ENCODE data around the gene AURKAIP1.

Gene AURKAIP1

DNA sequence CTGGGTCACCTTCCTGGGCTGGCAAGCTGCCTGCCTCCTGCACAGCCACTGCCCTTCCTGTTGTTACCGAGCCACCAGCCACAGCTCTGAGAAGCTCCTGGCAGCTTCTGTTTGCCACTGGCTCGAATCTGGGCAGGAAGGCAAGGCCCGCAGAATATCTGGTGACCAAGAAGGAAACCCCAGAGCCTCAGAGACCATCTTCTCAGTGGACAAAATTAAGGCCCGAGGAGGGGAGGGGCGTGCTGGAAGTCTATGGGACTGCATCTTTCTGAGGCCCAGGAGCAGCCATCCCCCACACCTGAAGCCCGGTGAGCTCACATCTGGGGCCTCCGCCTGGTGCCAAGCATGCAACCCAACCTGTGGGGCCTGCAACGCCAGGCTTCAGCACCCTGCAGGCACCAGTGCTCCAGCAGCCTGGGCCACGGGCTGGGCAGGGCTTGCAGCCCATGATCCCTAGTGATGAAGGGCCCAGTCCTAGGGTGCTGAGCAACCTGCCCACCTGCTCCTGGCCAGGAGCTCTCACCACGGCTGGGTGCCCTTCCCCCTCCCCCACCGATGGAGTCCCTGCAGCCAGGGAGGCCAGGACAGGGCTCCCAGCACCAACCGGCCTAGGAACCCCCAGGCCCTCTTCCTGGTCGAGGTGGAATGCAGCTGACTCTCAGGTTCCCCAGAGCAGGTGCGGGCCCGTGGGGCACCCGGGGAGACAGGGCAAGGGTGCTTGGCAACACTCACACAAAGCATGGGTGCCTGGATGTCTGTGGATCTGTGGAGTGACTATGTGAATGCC is 49.5 kb downstream of the AURKAIP1 start:
- Histone ChIP-seq H3K18ac (ENCODE audit: low read length) (peak overlapping the region; percentile 25), H2BK5ac (ENCODE audit: low read depth, low read length, poor library complexity) (peak overlapping the region; percentile 2), H3K4me3 (ENCODE audit: low read depth, low read length) (peak overlapping the region; percentile 89), H2BK120ac (ENCODE audit: insufficient read depth, low read length, poor library complexity) (peak overlapping the region; percentile 6), H3K4me2 (ENCODE audit: low read length) (peak overlapping the region; percentile 81), H3K9me3 (ENCODE audit: insufficient read depth, low read depth, low read length) (peaks cover 12% of the 10 kb centered on the region), H3K4ac (ENCODE audit: low read depth, low read length) (peak overlapping the region; percentile 90), H3K27me3 (ENCODE audit: insufficient read depth, low read length) (no peaks in the 10 kb centered on the region), H3K14ac (ENCODE audit: low read length) (peak overlapping the region; percentile 93), H4K12ac (ENCODE audit: low read depth, low read length) (peak overlapping the region; percentile 70), H2AFZ (ENCODE audit: insufficient read depth, low read length, poor library complexity) (peak overlapping the region; percentile 80), H3K4me1 (ENCODE audit: control insufficient read depth in 1 of 2, insufficient read depth in 2 of 2, low read length in 2 of 2) (peaks cover 12% of the 10 kb centered on the region in 2 experiments), H2BK12ac (ENCODE audit: low read length) (no peak overlapping the region), H4K8ac (ENCODE audit: low read depth, low read length) (peak overlapping the region; percentile 91), H3K9ac (ENCODE audit: low read length) (peak overlapping the region; percentile 93), H3K36me3 (ENCODE audit: control insufficient read depth in 1 of 2, insufficient read depth in 2 of 2, low read length in 2 of 2) (peaks cover 29 to 30% of the 10 kb centered on the region in 2 experiments), H3K23ac (ENCODE audit: low read length) (no peak overlapping the region), H3K79me1 (ENCODE audit: low read length) (peaks cover 9% of the 10 kb centered on the region), H2AK5ac (ENCODE audit: low read length) (peak overlapping the region; percentile 92), H3K27ac (ENCODE audit: low read depth, low read length) (peak overlapping the region; percentile 26), H3K79me2 (ENCODE audit: control insufficient read depth, insufficient read depth, low read length, poor library complexity) (peaks cover 26% of the 10 kb centered on the region), H4K91ac (ENCODE audit: low read depth, low read length) (peak overlapping the region; percentile 93)
- peak in 1 of 2 donors; percentile 44 for DNase-seq
- WGBS (ENCODE audit: extremely low coverage, insufficient coverage, insufficient read length) = no CpG with 5 or more reads among the region's 16 CpGs

DNA sequence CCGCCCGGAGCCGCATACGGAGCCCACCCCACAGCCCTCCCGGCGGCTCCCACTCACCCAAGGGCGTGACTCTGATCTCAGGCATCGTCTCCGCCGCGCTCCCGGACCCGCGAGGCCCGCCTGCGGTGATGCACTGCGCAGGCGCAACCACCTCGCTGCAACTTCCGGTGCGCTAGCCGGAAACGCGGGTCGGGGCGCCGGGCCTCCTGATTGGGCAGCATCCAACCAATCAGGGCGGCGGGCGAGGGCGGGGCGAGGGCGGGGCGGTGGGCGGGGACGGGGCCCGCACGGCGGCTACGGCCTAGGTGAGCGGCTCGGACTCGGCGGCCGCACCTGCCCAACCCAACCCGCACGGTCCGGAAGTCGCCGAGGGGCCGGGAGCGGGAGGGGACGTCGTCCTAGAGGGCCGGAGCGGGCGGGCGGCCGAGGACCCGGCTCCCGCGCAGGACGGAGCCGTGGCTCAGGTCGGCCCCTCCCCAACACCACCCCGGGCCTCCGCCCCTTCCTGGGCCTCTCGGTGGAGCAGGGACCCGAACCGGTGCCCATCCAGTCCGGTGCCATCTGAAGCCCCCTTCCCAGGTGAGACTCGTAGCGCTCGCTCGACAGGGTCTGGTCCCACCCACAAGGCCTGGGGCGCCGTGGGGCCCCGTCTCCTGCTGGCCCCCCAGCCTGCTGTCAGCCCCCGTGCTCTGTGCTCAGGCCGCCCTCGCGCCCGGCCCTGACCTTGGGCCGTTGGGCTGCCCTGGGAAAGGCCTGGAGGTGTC is 50.3 kb downstream of the AURKAIP1 start, which contains the start of the genes CPTP and INTS11:
Gene CPTP (plus strand): TSS at position 279 of the 764 bp plus-strand sequence. CDS start 2,109 bp downstream, outside the sequence.
Gene INTS11 (minus strand): TSS at position 137 of the 764 bp plus-strand sequence. CDS start 52 bp downstream, at position 85.
- peaks cover 9% of the 10 kb centered on the region for H3K79me1 ChIP-seq (ENCODE audit: low read length)
- peaks cover 12% of the 10 kb centered on the region in 2 experiments for H3K4me1 ChIP-seq (ENCODE audit: control insufficient read depth in 1 of 2, insufficient read depth in 2 of 2, low read length in 2 of 2)
- WGBS (ENCODE audit: extremely low coverage, insufficient coverage, insufficient read length) = no CpG with 5 or more reads among the region's 84 CpGs
- peak within 1 kb of the TSS; percentile 26 for H3K27ac ChIP-seq (ENCODE audit: low read depth, low read length)
- H3K9me3 ChIP-seq (ENCODE audit: insufficient read depth, low read depth, low read length) = peaks cover 8% of the 10 kb centered on the region
- H3K4me3 ChIP-seq (ENCODE audit: low read depth, low read length) = peak within 1 kb of the TSS; percentile 99
- H2AK5ac ChIP-seq (ENCODE audit: low read length) = peak within 1 kb of the TSS; percentile 92
- peak; percentile 89 to 96 for DNase-seq
- H2BK5ac ChIP-seq (ENCODE audit: low read depth, low read length, poor library complexity) = peak within 1 kb of the TSS; percentile 59
- no peaks in the 10 kb centered on the region for H3K27me3 ChIP-seq (ENCODE audit: insufficient read depth, low read length)
- H3K36me3 ChIP-seq (ENCODE audit: control insufficient read depth in 1 of 2, insufficient read depth in 2 of 2, low read length in 2 of 2) = peaks cover 37 to 38% of the 10 kb centered on the region in 2 experiments
- peak within 1 kb of the TSS; percentile 94 for H4K12ac ChIP-seq (ENCODE audit: low read depth, low read length)
- H4K8ac ChIP-seq (ENCODE audit: low read depth, low read length) = peak within 1 kb of the TSS; percentile 93
- peak within 1 kb of the TSS; percentile 93 for H3K14ac ChIP-seq (ENCODE audit: low read length)
- peaks cover 26% of the 10 kb centered on the region for H3K79me2 ChIP-seq (ENCODE audit: control insufficient read depth, insufficient read depth, low read length, poor library complexity)
- H3K4ac ChIP-seq (ENCODE audit: low read depth, low read length) = peak within 1 kb of the TSS; percentile 99
- peak within 1 kb of the TSS; percentile 50 for H3K18ac ChIP-seq (ENCODE audit: low read length)
- H2BK12ac ChIP-seq (ENCODE audit: low read length) = no peak within 1 kb of the TSS
- peak within 1 kb of the TSS; percentile 80 for H2AFZ ChIP-seq (ENCODE audit: insufficient read depth, low read length, poor library complexity)
- H4K91ac ChIP-seq (ENCODE audit: low read depth, low read length) = peak within 1 kb of the TSS; percentile 93
- H3K9ac ChIP-seq (ENCODE audit: low read length) = peak within 1 kb of the TSS; percentile 97
- peak within 1 kb of the TSS; percentile 86 for H3K4me2 ChIP-seq (ENCODE audit: low read length)
- H3K23ac ChIP-seq (ENCODE audit: low read length) = no peak within 1 kb of the TSS
- peak within 1 kb of the TSS; percentile 29 for H2BK120ac ChIP-seq (ENCODE audit: insufficient read depth, low read length, poor library complexity)

- no peaks in the 10 kb centered on the region for H3K27me3 ChIP-seq (ENCODE audit: insufficient read depth, low read length)
- H3K79me2 ChIP-seq (ENCODE audit: control insufficient read depth, insufficient read depth, low read length, poor library complexity) = peaks cover 26% of the 10 kb centered on the region
- H3K27ac ChIP-seq (ENCODE audit: low read depth, low read length) = peak overlapping the region; percentile 22
- peak overlapping the region; percentile 50 for H3K18ac ChIP-seq (ENCODE audit: low read length)
- H4K91ac ChIP-seq (ENCODE audit: low read depth, low read length) = peak overlapping the region; percentile 71
- H3K14ac ChIP-seq (ENCODE audit: low read length) = peak overlapping the region; percentile 87
- peak overlapping the region; percentile 77 for H2AFZ ChIP-seq (ENCODE audit: insufficient read depth, low read length, poor library complexity)
- DNase-seq = no peak
- no CpG with 5 or more reads among the region's 41 CpGs for WGBS (ENCODE audit: extremely low coverage, insufficient coverage, insufficient read length)
- H3K4me2 ChIP-seq (ENCODE audit: low read length) = peak overlapping the region; percentile 86
- H2BK12ac ChIP-seq (ENCODE audit: low read length) = no peak overlapping the region
- peak overlapping the region; percentile 29 for H2BK120ac ChIP-seq (ENCODE audit: insufficient read depth, low read length, poor library complexity)
- peak overlapping the region; percentile 97 for H3K9ac ChIP-seq (ENCODE audit: low read length)
- peaks cover 3% of the 10 kb centered on the region for H3K9me3 ChIP-seq (ENCODE audit: insufficient read depth, low read depth, low read length)
- peak overlapping the region; percentile 99 for H3K4ac ChIP-seq (ENCODE audit: low read depth, low read length)
- peak overlapping the region; percentile 59 for H2BK5ac ChIP-seq (ENCODE audit: low read depth, low read length, poor library complexity)
- peak overlapping the region; percentile 94 for H4K12ac ChIP-seq (ENCODE audit: low read depth, low read length)
- H3K36me3 ChIP-seq (ENCODE audit: control insufficient read depth in 1 of 2, insufficient read depth in 2 of 2, low read length in 2 of 2) = peaks cover 43% of the 10 kb centered on the region in 2 experiments
- H3K79me1 ChIP-seq (ENCODE audit: low read length) = peaks cover 9% of the 10 kb centered on the region
- H2AK5ac ChIP-seq (ENCODE audit: low read length) = peak overlapping the region; percentile 78
- peak overlapping the region; percentile 99 for H3K4me3 ChIP-seq (ENCODE audit: low read depth, low read length)
- H4K8ac ChIP-seq (ENCODE audit: low read depth, low read length) = peak overlapping the region; percentile 93
- H3K23ac ChIP-seq (ENCODE audit: low read length) = no peak overlapping the region
- peaks cover 12% of the 10 kb centered on the region in 2 experiments for H3K4me1 ChIP-seq (ENCODE audit: control insufficient read depth in 1 of 2, insufficient read depth in 2 of 2, low read length in 2 of 2)
Observed at GRCh38 chr1:1324084-1324523, 50.9 kb downstream of the AURKAIP1 start.

Measured in trophoblast cell (in vitro differentiated cells and primary cell).